CD4-positive, alpha-beta T cell treated with Interleukin-10 for 1 hour (primary cell): Measurements from ENCODE around the gene BIN1.

Experiments
- DNase-seq: peaks from one replicate; pipeline ENCODE4 v3.0.0-alpha.2; 2020

Gene BIN1

DNA sequence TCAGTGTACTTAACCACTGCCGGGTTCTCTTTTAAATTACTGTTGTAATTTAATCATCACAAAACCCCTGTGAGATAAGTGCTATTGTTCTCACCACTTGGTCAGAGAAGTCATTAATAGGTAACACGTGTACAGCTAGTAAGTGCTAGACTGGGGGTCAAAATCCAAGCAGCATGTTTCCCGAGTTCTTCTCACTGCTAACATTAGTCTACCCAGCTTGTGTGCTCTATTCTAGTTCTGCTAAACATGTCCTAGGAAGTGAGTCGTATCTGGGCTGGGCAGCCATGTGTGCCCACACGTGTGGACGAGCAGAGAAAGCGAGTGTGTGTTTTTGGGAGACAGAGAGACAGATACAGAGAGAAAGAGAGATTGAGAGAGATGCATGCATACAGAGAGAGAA, 94.1 kb downstream of the BIN1 start:
- DNase-seq = no peak

DNA sequence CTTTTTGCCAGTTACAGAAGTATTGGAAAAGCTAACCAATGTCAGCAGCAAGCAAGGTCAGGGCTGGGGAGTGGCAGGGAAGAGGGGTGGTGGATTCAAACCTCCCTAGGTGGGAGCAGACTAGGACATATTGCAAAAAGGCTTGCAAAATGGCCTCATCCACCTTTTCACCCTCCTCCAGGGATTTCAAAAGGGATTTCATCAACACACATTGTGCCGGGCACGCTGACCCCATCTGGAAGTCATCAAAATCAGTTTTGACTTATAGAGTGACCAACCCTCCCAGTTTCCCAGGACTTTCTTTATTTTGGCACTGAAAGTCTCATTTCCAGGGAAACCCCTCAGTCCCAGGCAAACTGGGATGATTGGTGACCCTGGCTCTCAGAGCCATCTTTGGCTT, 94.7 kb downstream of the BIN1 start:
- DNase-seq = no peak

DNA sequence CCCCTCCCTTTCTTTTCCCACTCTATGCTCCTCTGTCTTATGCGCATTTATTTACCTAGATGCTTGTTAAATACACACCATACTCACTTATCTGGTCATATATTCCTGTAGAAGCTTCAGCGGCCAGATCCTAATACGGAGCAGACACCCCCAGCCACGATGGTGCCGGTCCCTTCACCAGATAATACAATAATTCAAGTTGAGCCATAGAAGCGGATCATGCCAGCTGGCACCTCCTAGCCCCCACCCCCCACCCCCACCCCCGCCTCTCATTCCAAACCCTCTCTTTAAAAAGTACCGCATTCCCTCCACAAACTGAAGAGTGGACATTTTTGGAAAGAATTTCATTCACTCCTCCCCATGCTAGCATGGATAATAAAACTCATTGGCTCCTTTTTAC, 95.2 kb downstream of the BIN1 start:
- DNase-seq = no peak

DNA sequence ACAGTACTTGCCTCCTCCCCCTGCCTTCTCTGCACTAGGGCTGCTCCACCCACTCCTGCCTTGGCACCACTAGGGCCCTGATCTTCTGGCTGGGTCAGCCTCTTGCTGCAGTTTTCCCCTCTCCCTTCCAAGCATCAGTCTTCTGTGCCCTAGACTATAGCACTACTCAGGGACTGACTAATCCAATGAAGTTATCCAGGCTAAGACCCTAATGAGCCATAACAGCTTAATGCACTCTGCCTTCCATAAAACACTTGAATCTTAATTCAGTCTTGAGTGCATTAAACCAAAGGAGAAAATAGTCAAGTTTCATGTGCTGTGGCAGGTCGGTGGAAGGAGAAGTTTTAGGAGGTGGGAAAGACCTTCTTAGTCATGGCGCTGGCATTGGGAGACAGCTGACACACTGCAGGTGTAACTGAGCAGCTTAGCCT, 95.7 kb downstream of the BIN1 start:
- no peak for DNase-seq

DNA sequence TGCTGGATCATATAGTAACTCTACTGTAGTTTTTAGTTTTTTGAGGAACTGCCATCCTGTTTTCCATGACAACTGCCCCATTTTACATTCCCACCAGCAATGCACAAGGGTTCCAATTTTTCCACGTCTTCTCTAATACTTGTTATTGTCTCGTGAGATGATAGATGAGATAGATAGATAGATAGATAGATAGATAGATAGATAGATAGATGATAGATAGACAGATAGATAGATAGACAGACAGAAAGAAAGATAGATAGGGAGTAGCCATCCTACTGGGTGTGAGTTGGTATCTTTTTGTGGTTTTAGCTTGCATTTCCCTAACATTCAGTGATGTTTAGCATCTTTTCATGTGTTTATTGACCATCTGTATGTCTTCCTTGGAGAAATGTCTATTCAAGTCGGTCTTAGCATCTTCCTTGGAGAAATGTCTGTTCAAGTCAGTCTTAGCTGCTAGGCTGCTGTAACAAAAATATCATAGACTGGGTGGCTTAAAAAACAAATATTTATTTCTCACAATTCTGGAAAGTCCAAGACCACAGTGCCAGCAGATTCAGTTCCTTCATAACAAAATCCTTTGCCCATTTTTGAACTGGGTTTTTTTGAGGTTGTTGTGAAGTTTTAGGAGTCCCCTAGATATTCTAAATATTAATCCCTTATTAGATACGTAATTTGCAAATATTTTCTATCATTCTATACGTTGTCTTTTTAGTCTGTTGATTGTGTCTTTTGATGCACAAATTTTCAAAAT, 98.5 kb downstream of the BIN1 start:
- no peak for DNase-seq

DNA sequence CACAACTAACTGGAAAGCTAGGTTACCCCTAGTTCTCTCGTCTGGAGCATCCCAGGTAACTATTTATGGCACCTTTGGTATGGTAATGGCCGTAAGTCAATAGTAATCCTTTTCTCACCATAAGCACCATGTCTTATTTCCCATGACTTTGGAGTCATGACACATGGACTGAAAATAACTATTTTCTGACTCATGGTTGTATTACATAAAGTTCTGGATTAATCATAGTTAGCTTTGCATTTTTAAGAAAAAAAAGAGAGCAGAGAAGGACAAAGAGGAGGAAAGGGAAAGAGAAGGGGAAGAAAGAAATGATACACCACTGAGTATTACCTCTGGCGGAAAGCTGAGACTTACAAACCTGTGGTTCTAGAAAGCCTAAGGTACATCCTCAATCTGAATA, 99.3 kb downstream of the BIN1 start:
- DNase-seq = no peak

DNA sequence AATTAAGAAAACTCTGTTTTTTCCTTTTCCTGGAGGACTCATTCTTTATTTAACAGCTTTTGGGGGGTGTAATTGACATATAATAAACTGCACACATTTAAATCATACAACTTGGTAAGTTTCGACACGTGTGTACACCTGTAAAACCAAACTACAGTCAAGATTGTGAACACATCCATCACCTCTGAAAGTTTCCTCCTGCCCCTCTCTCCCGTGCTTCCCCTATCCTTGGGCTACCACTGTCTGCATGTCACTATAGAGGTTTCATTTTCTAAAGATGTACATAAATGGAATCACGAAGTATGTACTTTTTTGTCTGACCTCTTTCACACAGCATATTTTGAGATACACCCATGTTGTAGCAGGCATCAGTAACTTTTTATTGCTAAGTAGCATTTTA, 100.0 kb downstream of the BIN1 start:
- no peak for DNase-seq

DNA sequence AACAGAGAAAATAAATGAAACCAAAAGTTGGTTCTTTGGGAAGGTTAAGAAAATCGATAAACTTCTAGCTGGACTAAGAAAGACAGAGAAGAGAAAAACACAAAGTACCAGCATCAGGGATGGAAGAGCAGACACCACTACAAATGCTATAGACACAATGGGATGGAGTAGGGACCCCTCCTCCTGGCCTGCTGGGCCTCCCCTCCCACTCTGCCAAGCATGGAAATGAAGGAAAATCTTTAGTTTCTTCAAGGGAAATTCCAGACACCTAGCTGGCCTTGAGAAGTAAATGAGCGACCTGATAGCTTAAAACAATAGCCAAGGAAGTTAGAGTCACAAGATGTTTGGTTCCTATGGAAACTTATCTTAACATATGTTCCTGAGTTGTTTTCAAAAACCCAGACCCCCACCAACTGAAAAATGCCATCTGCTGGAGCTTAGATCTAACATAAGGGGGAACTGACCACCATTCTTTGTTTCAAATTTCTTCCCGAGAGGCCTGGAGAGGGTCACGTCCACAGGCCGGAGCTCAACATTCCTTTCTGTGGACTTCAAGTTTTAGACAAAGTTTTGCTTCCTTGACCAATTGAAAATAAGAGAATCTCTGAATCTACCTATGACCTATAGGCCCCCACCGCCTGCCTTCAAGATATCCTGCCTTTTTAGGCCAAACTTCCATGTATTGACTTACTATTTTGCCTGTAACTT, 101.9 kb downstream of the BIN1 start:
- DNase-seq = no peak

DNA sequence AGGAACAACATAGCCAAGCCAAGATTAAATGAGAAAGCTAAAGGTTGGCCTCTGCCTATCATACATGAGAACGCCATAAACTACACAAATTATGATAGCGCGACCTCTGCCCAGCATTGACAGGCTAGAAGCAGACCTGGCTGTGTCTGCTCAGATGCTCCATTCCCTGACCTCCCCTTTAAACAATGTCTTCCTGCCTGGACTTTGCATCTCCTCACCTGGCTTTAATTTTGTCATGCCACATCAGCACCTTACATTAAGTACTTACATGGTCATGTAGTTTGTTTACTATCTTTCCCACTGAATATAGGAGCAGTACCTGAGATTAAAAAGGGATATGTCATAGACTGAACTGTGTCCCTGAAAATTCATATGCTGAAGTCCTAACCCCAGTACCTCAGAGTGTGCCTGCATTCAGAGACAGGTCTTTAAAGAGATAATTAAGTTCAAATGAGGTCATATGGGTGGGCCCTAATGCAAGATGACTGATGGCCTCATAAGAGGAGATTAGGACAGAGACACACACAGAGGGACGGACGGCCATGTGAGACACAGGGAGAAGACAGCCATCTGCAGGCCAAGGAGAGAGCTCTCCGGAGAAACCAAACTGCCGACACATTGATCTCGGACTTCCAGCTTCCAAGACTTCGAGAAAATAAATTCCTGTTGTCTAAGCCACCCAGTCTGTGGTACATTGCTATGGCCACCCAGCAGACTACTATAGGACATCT, 103.7 kb downstream of the BIN1 start:
- no peak for DNase-seq

DNA sequence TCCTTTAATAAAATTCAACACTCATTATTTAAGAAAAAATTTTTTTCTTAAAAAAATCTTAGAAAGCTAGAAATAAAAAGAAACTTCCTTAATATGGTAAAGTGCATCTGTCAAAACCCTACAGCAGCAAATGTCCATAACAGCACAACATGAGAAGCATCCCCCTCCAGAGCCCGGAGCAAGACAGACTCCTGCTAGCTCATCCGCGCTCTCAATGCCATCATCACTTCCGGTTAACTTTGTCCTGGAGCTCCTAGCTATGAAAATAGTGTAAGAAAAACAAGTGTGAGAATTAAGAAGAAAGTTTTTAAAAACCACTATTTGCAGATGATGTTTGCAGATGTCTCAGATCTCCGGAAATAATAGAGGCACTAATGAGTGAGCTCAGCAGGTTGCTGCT, 105.2 kb downstream of the BIN1 start:
- DNase-seq = no peak

DNA sequence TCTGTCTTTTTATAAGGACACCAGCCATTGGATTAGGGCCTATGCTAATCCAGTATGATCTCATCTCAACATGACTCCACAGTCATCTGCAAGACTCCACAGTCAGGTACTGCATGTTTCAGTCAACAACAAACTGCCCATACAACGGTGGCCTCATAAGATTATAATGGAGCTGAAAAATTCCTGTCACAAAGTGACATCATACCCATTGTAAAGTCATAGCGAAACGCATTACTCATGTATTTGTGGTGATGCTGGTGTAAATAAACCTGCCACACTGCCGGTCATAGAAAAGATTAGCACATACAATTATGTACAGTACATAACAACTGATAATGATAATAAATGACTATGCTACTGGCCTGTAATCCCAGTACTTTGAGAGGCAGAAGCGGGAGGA, 106.0 kb downstream of the BIN1 start:
- no peak for DNase-seq

DNA sequence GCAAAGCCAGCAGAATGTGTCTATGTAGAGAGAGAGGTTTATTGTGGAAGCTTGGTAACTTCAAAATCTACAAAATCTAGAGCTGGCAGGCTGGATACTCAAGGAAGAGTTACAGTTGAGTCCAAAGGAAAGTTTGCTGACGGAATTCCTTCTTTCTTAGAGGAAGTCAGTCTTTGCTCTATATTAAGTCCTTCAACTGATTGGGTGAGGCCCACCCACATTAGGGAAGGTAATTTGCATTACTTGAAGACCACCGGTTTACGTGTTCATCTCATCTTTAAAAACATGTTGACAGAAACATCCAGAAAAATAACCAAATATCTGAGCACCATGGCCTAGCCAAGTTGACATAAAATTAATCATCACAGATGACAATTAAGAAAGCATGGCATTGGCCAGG, 106.8 kb downstream of the BIN1 start:
- no peak for DNase-seq

DNA sequence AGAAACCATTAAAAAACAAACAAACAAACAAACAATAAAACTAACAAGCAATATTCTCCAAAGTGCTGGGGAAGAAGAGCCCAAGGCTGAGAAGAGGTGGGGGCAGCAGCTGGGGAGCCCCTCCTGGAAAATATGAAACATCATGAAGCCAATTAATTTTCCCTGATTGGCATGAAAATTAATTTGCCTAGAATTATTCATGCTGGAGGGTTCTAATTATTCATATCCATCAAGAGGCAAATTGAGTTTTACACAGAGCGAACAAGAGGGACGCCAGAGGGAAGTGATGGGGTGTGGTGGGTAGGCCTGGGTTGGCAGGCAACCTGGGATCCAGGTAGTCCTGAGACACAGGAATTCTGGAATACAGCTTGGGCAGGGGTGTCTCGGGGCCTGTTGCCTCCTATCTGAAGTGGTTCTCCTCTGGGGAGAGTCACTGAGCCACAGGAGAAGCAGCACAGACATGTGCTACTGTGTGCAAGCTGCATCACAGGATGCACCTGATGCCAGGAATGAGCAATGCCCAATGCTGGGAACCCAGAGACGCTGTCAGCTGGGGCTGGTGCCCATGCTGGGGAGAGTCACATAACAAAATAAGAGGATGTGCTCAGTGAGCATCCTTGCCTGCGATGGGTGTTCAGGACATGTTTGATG, 107.7 kb downstream of the BIN1 start:
- DNase-seq = no peak

DNA sequence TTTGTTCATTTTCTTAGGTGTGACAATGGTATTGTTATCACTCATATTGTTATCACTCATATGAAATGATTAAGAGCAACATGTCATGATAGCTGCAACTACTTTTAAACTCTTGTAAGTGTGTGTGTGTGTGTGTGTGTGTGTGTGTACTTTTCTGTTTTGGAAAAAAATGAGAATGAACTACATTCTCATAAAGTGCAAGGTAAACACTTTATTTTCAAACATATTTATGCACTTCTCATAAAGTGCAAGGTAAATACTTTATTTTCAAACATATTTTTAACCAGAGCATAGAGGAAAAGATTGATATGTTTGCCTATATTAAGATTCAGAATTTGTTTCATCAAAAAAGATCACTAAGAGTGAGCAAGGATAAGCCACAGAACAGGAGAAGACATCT, 108.5 kb downstream of the BIN1 start:
- DNase-seq = no peak
